ENCODE results near the gene C12orf75. TPM values are rescaled to one million over a fixed set of nuclear protein-coding genes. Genes with fewer than 3 reads are reported as not detected.
"Not testable (repeated sequence)": the region's sequence is repeated elsewhere in the genome, so short reads cannot be mapped to it uniquely, and the experiment has no call there.

C12orf75 gene
- total RNA-seq, 1 donor from 2014 or later: 38.7 TPM

DNA sequence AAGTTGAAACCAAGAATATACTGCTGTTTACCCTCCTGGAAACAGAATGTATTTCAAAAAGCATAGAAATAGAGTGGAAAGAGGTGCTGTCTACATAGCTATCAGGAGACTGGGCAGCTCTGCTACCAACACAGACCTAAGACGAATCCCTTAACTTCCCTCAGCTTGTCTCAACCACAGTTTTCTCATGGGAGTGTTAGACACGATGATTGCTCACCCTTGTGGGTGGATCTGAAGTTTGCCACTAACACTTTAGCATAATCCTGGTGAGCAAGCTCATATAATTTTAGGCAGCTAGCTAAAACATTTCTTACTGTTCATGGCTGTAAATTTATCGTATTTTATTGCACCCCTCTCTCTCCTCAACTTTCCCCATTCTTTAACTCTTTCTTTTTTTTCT, 38.5 kb downstream of the C12orf75 start:
- peak; percentile 73 for DNase-seq (ENCODE audit: low read depth)

DNA sequence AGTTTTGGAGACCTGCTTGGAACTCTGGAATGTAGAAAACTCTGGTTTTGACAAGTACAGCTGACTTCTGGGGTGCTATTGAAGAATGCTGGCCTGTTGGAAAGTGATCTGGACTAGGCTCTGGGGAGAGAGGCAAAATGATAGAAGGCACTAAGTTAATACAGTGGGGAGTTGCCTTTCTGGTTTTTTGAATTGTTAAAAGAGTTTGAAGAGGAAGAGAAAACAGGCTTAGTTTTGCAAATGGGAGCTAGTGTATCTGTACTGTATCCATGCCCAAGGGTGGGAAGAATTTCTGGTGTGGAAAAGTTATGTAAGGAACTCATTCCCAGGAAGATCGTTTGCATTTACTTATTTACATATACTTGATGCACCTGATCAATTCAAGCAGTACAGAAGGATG, 43.8 kb downstream of the C12orf75 start:
- DNase-seq (ENCODE audit: low read depth): no peak

DNA sequence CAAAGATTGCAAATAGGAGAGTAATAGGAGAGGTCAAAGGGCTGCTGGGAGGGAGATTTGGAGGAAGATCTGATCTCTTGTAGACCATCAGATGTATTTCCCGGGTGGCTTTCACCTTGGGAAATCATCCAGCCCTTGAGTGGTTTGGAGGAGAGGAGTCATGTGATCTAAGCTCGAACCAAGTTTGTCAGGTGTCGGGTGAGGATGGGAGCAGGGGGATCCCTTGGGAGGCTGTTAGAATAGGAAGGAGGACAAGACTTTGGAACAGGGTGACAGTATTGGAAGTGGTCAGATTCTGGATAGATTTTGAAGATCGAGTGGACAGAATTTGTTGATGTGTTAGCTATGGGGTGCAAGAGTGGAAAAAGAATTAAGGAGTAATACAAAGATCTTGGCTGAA, 46.6 kb downstream of the C12orf75 start:
- no peak for DNase-seq (ENCODE audit: low read depth)

DNA sequence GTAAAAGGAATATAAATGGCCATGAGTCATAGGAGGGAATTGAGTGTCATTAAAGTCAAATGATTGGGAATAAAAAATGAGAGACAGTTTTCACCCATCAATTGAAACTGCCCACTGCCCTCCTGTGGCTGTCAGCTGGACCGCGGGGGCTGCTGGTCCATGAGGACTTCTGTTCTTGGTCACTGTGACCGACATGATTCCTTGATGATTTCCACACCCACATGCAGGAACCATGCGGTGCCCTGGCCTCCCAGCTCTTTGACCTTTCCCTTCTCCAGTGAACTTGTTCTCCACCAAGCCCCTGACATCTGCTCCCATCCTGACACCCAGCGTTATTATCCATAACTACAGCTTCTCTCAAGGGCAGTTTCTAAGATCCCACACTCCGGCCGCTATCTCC, 48.4 kb downstream of the C12orf75 start:
- peak; percentile 31 for DNase-seq (ENCODE audit: low read depth)

DNA sequence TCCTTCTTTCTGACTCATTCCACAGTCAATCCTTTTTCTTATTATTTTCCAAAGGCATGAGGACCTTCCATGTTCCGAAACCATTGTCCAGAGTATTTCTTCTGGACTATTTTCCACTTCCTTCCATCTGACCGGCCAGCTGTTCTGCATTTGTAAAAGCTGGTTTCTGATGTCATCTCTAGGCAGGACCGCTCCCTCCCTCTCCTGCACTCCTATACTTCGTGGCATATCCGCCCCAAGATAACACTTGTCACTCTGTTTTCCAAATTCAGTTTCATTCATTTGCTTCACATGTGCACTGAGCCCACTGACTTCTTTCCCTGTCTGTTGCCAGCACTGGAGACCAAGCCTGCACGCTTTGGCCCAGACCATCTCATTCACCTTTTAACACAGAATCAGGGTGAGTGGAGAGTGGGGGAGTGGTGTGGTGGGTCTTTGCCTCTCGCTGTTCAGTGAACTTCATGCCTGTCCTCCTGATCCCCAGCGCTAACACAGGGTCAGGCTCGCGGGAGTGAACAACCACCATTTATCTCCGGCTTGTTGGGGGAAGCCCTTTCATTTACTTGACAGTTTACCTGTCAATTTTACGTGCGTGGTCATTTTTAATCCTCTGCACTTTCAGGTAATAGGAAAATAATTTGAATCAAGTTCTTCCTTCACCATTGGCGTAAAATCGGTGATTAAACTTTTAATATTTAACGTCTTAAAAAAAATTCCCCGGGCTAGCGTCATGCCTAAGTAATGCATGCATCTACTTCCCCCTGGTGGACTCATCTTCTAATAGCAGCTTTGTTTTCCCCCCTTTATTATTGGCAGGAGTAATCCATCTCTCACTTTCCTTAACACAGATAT, 52.5 kb downstream of the C12orf75 start:
- DNase-seq (ENCODE audit: low read depth): peak; percentile 84

DNA sequence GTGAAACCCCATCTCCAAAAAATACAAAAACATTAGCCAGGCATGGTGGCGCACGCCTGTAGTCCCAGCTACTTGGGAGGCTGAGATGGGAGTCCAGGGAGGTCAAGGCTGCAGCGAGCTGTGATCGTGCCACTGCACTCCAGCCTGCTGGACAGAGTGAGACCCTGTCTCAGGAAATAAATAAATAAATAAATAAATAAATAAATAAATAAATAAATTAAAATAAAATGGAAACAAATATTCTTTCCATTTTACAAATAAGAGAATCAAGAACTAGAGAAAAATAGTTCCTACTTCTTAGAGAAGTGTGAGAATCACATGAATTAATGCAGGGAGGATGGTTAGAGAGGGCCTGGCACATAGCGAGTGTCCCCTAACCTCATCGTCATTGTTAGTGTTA, 53.7 kb downstream of the C12orf75 start:
- DNase-seq (ENCODE audit: low read depth): no peak

DNA sequence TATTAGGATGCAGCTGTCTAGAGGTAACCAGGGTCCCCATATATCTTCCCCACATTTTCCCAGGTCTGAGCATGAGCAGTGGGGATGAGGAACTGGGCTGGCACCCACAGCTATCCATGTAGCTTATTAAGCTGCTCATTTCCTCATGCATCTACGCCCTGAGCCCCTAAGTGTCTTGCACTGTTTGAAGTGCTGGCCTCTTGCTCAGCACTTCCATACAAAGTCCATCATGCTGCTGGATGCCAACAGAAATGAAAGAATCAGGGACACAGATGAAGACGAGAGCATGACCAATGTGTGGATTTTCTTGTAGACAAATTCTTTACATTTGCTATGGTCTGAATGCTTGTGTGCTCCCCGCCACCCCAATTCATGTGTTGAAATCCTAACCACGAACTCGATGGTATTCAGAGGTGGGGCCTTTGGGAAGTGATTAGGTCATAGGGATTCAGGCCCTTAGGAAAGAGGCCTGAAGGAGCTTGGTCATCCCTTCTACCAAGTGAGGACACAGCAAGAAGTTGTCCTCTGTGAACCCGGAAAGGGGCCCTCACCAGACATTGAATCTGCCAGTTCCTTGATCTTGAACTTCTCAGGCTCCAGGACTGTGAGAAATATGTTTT, 54.5 kb downstream of the C12orf75 start:
- DNase-seq (ENCODE audit: low read depth): peak; percentile 15

DNA sequence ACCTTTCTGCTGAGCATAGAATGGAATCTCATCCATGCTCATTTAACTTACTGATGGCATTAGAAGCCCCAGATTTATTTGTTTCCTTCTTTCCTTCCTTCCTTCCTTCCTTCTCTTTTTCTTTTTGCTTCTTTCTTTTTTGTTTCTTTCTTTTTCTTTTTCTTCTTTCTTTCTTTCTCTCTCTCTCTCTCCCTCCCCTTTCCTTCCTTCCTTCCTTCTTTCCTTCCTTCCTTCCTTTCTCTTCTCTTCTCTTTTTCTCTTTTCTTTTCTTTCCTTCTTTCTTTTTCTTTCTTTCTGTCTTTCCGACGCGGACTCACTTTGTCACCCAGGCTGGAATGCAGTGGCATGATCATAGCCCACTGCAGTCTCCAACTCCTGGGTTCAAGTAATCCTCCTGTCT, 55.9 kb downstream of the C12orf75 start:
- DNase-seq (ENCODE audit: low read depth): no peak

DNA sequence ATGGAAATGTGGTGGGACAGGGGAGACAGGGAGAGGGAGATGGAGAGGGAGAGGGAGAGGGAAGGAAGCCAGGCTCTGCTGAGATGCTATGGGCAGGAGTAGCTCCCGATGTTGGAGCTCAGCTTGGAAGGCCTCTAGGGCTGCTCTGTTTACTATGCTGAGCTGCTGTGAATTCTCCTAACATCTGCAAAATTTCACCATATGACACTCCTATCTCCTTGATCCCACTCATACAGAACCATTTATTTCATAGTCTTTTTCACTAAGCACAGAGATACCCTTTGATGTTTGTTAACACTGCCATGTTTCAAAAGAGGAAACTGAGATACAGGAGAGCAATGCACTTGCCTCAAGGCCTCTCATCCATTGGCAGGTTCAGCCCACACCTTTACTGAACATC, 60.7 kb downstream of the C12orf75 start:
- no peak for DNase-seq (ENCODE audit: low read depth)

DNA sequence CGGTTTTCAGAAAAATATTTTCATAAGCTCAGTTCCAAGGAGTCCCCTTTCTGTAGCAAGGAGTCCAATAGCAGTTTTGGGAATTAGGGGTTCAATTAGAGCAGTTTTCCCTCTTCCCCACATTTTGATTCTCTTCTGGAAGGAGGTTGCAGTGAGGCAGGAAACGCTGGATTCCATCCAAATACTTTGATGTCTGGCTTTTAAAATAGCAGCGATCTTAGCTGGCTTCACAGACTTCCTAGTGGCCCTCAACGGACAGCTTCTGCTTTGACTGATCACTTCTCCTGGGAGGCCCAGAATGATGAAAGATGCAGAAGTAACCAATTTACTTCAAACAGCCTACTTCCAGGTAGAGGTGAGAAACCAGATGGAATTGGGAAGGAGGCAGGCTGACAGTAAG, 63.1 kb downstream of the C12orf75 start:
- peak; percentile 48 for DNase-seq (ENCODE audit: low read depth)

DNA sequence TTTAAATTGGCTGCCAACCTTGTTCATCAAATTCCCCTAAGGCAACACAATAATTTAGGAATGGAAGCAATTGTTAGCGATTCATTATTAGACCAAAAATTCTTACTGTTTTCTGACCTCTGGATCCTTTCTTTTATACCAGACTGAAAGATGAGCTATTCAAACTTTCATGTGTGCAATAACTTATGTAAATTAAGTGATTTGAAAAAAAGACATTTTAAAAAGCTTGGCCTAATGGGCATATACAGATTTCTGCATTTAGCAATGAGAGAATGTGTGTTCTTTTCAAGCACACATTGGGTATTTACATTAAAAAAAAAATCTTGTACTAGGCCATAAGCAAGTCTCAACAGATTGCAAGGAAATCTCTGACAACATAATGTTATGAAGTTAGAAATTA, 65.5 kb downstream of the C12orf75 start:
- DNase-seq (ENCODE audit: low read depth): no peak

DNA sequence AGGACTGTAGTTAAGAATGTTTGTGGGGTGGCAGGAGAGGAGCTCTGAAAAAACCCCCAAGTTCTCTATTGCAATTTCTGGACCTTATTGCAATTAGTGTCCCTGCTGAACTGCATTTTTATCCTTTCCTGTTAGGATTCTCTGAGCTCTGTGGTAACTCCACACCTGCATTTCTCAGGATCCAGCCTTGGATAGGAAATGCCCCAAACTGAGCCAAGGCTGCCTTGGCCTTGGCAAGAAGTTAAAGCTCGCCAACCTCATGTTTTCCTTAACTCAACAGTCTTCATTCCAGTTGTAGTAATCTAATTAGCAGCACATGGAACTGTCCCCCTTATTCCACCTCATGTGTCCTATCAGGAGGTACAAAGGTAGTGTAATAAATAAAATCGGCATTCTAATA, 66.5 kb downstream of the C12orf75 start:
- no peak for DNase-seq (ENCODE audit: low read depth)

DNA sequence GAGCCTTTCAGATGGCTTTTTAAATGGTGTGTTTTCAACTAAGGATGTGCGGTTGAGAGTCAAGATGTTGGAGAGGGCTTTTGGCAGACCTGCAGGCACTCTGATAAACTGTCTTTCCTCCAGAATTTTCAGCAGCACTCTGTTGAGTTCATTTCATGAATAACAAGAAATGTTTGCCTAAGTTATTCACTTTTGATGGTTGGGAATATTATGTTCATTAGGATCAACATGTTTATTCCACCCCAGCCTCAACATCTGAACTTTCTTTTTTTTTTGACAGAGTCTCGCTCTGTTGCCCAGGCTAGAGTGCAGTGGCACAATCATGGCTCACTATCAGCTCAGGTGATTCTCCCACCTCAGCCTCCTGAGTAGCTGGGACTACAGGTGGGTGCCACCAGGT, 68.4 kb downstream of the C12orf75 start:
- no peak for DNase-seq (ENCODE audit: low read depth)

DNA sequence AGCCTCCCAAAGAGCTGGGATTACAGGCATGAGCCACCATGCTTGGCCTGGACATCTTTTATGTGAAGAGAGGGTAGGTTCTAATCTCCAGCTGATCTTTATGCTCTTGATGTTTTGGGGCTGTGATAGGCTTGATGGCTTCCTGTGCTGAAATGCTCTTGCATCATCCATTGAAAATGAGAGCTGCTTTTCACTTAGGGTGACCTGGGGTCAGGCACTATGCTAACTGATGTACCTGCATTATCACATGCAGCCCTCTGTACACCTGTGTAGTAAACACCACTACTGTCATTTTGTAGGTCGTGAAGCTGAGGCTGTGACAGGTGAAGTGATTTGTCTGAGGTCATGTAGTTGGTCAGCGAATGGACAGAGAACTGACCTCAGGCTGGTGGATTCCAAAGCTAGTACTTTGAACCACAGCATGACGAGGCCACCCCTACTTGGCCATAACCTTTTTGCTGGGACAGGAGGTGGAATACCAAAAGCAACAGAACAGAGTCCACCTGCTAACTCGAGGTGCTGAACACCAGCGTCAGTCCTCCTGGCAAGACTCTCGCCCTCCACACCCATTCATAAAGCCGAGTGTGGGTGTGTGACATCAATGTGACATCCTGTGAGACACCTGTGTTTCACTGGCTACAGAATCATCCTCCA, 69.1 kb downstream of the C12orf75 start:
- DNase-seq (ENCODE audit: low read depth): no peak

DNA sequence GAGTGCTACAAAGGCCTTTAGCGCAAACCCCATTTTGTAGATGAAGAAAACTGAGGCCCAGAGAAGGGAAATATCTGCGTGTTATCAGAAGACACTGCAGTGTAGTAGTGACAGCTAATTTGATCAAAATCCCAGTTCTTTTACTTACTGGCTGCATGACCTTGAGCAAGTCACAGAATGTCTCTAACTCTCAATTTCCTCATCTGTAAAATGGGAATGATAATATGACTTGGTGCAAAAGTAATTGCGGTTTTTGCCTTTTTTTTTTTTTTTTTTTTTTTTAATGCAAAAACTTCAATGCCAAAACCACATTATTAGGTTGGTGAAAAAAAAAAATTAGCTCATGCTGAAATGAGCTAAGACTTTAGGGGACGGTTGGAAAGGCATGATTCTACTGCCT, 69.7 kb downstream of the C12orf75 start:
- no peak for DNase-seq (ENCODE audit: low read depth)

DNA sequence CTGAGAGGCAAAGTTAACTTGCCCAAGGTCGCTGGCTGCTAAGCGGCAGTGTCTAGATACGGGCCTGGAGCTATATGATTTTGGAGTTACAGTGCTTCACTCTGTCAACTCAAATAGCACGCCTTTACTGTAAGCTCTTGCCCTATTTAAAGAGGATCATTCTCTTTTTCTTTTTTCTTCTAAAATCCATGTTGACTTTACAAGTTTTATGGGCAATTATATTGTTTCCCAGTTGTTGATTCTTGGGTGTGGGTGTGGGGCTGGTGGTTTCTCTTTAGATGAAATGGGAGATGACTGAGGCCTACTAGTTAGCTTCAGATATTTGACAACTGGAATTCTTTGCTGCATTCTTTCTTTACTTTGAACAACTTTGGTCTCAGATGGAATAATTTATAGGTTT, 70.7 kb downstream of the C12orf75 start:
- DNase-seq (ENCODE audit: low read depth): no peak

DNA sequence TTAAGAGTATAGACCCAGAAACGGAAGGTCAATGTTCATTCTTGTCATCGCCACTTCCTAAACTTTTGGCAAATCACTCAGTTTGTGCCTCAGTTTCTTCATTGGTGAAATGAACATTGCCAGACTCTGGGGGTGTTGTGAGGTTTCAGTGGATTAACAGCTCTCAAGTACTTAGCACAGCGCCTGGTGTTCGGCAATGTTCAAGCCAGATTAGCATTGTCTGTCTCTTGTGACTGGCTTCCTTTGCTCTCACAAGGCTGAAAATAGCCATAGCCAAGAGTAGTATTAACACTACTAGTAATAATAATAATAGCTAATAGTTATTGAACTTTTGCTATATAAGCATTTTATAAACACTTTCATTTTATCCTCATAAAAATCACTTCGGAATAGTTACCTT, 71.9 kb downstream of the C12orf75 start:
- DNase-seq (ENCODE audit: low read depth): no peak

DNA sequence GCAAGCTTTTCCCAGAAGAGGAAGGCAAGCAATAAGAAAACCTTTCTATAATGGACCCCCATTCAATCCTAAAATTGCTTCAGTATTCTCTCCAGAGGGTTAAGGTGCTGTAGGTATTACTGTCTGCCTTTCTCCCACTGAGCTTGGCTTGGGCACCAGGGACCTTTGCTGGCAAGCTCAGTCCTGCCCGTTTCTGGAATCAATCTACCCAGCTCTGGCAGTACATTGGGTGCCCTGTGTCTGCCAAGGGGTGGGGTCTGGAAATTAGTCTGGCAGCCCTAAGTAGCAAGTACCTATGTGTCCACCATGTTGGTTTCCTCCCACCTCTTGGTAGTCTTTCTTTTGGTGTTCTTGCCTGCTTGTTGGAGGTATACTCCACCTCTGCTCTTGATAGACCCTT, 72.6 kb downstream of the C12orf75 start:
- DNase-seq (ENCODE audit: low read depth): no peak

DNA sequence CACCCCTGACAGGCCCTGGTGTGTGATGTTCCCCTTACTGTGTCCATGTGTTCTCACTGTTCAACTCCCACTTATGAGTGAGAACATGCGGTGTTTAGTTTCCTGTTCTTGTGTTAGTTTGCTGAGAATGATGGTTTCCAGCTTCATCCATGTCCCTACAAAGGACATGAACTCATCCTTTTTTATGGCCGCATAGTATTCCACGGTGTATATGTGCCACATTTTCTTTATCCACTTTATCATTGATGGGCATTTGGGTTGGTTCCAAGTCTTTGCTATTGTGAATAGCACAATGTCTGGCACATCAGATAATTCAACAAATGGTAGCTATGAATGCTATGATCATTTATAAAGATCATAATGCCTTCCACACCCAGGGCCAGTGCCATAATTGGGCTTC, 73.6 kb downstream of the C12orf75 start:
- not testable (repeated sequence) for DNase-seq (ENCODE audit: low read depth)

DNA sequence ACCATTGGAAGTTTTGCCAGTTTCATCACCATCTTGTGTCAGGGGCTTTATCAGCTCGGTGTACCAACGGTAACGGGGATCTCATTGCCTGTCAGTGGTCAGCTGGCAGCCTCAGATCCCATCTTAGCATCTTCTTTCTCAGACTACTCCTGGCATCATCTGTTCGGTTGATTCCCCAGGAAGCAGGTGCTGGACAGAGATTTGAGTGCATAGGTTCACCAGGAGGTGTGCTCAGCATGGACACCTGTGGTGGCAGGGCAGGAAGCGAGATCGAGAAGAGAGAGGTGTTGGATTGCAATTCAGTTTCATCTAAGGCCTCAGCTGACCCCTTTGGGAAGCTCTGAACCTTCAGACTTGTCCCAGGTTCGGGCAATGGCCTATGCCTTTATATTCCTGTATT, 76.0 kb downstream of the C12orf75 start:
- no peak for DNase-seq (ENCODE audit: low read depth)

DNA sequence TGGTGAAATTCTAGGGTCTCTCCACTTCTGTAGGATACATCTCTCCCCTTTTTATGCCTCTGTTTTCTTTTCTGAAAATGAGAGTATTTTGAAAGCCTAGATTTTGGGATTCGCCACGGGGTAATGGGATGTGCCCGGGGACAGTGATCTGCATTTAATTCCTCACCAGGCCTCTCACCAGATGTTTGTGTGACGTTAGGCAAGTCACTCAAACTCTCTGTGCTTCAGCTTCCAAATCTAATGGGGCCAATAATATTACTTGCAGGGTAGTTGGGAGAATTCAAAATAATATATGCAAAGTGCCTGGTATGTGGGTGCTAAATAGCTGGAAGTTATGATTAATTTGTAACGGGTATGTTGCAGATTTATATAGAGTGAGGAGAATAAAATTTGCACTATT, 78.8 kb downstream of the C12orf75 start:
- no peak for DNase-seq (ENCODE audit: low read depth)

DNA sequence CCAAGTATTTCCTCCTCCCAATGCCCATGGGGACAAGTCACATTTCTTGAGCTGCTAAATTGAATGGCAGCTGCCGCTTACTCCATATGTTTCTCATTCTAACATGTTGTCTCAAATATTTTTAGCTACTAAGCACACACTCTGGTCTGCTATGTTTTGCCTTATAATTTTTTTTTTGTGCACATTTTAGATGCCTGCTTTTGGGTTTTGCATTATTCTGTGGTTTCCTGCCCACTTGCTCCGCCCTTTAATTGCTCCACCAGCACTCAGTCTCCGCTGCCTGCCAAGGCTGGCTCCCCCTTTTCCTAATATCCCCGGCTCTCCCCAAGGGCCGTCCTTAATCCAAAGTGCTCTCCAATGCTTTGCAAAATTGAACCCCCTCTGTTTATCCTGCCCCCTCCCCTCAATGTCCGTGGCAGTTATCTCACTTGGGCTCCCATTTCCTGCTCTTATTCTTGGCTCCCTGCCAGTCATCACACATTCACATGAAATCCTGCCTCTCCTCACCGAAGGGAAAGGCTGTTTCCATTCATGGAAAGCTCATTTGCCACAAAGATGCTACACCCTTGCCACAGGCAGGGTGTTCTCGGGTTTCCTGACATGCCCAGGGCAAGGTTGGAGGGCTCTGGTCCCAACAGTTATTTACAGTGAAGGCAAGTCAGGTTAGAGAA, 79.4 kb downstream of the C12orf75 start:
- DNase-seq (ENCODE audit: low read depth): peak; percentile 93
